Trophoblast cell (in vitro differentiated cells and primary cell): Measurements from ENCODE around the gene SPAG6.

Experiments
- DNase-seq, 2 donors: peaks; one replicate each; pipeline ENCODE4 v3.0.0-alpha.2; 2016
- H2AFZ ChIP-seq: 2 replicates; pipeline ENCODE4 v1.6.1; 2013; ENCODE audit warnings: low read length, moderate library complexity, mild to moderate bottlenecking; ENCODE audit not compliant: insufficient read depth, poor library complexity
- H2AK5ac ChIP-seq: 2 replicates; pipeline ENCODE4 v1.6.1; 2013; ENCODE audit warnings: mild to moderate bottlenecking, low read length
- H2BK120ac ChIP-seq: 2 replicates; pipeline ENCODE4 v1.6.1; 2013; ENCODE audit warnings: low read length, mild to moderate bottlenecking, moderate library complexity; ENCODE audit not compliant: insufficient read depth, poor library complexity
- H2BK12ac ChIP-seq: 2 replicates; pipeline ENCODE4 v1.6.1; 2013; ENCODE audit warnings: mild to moderate bottlenecking, low read length, moderate library complexity
- H2BK5ac ChIP-seq: 2 replicates; pipeline ENCODE4 v1.6.1; 2013; ENCODE audit warnings: low read length, low read depth, moderate library complexity, mild to moderate bottlenecking; ENCODE audit not compliant: poor library complexity
- H3K14ac ChIP-seq: 2 replicates; pipeline ENCODE4 v1.6.1; 2013; ENCODE audit warnings: mild to moderate bottlenecking, low read length
- H3K18ac ChIP-seq: 2 replicates; pipeline ENCODE4 v1.6.1; 2013; ENCODE audit warnings: mild to moderate bottlenecking, low read length
- H3K23ac ChIP-seq: 2 replicates; pipeline ENCODE4 v1.6.1; 2013; ENCODE audit warnings: low read length
- H3K27ac ChIP-seq: 2 replicates; pipeline ENCODE4 v1.5.1; 2013; ENCODE audit warnings: low read depth, mild to moderate bottlenecking, inconsistent platforms, low read length, moderate library complexity
- H3K27me3 ChIP-seq: 2 replicates; pipeline ENCODE4 v1.6.1; 2013; ENCODE audit warnings: inconsistent platforms, mild to moderate bottlenecking, low read length, moderate library complexity; ENCODE audit not compliant: insufficient read depth
- H3K36me3 ChIP-seq, 2 experiments: 1 replicate in 1 of 2; 2 replicates in 1 of 2; pipeline ENCODE4 v1.6.1; 2013; ENCODE audit warnings: low read length in 2 of 2, mild to moderate bottlenecking in 2 of 2, moderate library complexity in 1 of 2; ENCODE audit not compliant: insufficient read depth in 2 of 2, control insufficient read depth in 1 of 2
- H3K4ac ChIP-seq: 2 replicates; pipeline ENCODE4 v1.6.1; 2013; ENCODE audit warnings: low read depth, mild to moderate bottlenecking, low read length, moderate library complexity
- H3K4me1 ChIP-seq, 2 experiments: 1 replicate in 1 of 2; 2 replicates in 1 of 2; pipeline ENCODE4 v1.6.1; 2013; ENCODE audit warnings: low read length in 2 of 2, mild to moderate bottlenecking in 2 of 2, moderate library complexity in 1 of 2; ENCODE audit not compliant: insufficient read depth in 2 of 2, control insufficient read depth in 1 of 2
- H3K4me2 ChIP-seq: 2 replicates; pipeline ENCODE4 v1.6.1; 2013; ENCODE audit warnings: inconsistent platforms, mild to moderate bottlenecking, low read length, moderate library complexity
- H3K4me3 ChIP-seq: 2 replicates; pipeline ENCODE4 v1.5.1; 2013; ENCODE audit warnings: mild to moderate bottlenecking, low read depth, low read length, inconsistent platforms
- H3K79me1 ChIP-seq: one replicate; pipeline ENCODE4 v1.6.1; 2013; ENCODE audit warnings: low read length
- H3K79me2 ChIP-seq: 2 replicates; pipeline ENCODE4 v1.6.1; 2013; ENCODE audit warnings: low read length, mild to moderate bottlenecking; ENCODE audit not compliant: control insufficient read depth, insufficient read depth, poor library complexity
- H3K9ac ChIP-seq: 2 replicates; pipeline ENCODE4 v1.6.1; 2013; ENCODE audit warnings: mild to moderate bottlenecking, low read length
- H3K9me3 ChIP-seq: 2 replicates; pipeline ENCODE4 v1.6.1; 2013; ENCODE audit warnings: low read depth, mild to moderate bottlenecking, control low read depth, inconsistent platforms, low read length; ENCODE audit not compliant: insufficient read depth
- H4K12ac ChIP-seq: 2 replicates; pipeline ENCODE4 v1.6.1; 2013; ENCODE audit warnings: low read depth, mild to moderate bottlenecking, low read length, moderate library complexity
- H4K8ac ChIP-seq: 2 replicates; pipeline ENCODE4 v1.6.1; 2013; ENCODE audit warnings: low read depth, mild to moderate bottlenecking, low read length, moderate library complexity
- H4K91ac ChIP-seq: one replicate; pipeline ENCODE4 v1.6.1; 2013; ENCODE audit warnings: low read depth, mild to moderate bottlenecking, low read length, moderate library complexity
- WGBS: extraction: QIAGEN DNeasy Blood & Tissue Kit; methylation state at CpG from one replicate; pipeline ENCODE4 v1.1.7; 2013; ENCODE audit warnings: missing lambda C conversion rate; ENCODE audit not compliant: insufficient read length, insufficient coverage; ENCODE audit errors: extremely low coverage; 5-methylcytosine and 5-hydroxymethylcytosine counted together

SPAG6 gene

DNA sequence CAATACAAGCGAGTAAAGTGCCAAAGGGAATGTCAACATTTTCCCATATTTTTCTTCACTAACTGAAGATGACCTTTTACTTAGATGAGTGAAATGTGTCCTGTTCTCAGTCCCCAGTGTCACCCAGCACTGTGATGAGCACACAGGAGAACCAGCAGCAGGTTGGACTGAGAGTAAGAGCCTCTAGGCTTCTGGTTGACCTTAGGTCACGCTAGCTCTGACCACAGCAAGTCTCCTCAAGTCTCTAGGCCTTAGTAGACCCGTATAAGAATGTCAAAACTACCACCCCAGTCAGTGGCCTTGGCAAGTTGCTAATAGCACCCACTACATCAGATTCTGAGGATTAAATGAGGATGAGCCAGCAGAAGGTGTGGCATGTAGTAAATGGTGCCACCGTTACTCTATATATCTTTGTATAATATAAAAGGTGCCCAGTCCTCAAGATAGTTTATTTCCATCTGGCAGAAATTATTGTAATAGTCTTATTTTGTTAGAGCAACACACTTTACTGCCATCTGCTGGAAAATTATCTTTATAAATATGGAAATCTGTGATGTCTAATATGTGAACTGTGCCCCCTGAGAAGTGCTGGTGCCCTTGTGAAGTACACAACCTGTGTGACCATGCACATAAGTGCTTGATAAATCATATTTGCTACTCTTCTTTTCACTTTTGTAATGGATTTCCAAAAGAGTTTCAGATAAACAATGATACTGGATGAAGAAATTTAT is 75.7 kb downstream of the SPAG6 start:
- no peak overlapping the region for H3K27ac ChIP-seq
- H3K23ac ChIP-seq: no peak overlapping the region
- no peak overlapping the region for H3K4ac ChIP-seq
- H3K9me3 ChIP-seq: no peaks in the 10 kb centered on the region
- H2BK120ac ChIP-seq: no peak overlapping the region
- no peak overlapping the region for H4K8ac ChIP-seq
- H2BK5ac ChIP-seq: no peak overlapping the region
- H3K18ac ChIP-seq: no peak overlapping the region
- no peaks in the 10 kb centered on the region for H3K36me3 ChIP-seq
- H3K14ac ChIP-seq: no peak overlapping the region
- WGBS: no CpG with 5 or more reads among the region's 4 CpGs
- H3K4me2 ChIP-seq: no peak overlapping the region
- no peak overlapping the region for H3K4me3 ChIP-seq
- no peaks in the 10 kb centered on the region for H3K79me1 ChIP-seq
- no peaks in the 10 kb centered on the region for H3K79me2 ChIP-seq
- H4K91ac ChIP-seq: no peak overlapping the region
- no peaks in the 10 kb centered on the region for H3K4me1 ChIP-seq
- peak in 1 of 2 donors; percentile 24 for DNase-seq
- H3K9ac ChIP-seq: no peak overlapping the region
- no peaks in the 10 kb centered on the region for H3K27me3 ChIP-seq
- H2BK12ac ChIP-seq: no peak overlapping the region
- no peak overlapping the region for H2AFZ ChIP-seq
- no peak overlapping the region for H4K12ac ChIP-seq
- H2AK5ac ChIP-seq: no peak overlapping the region

DNA sequence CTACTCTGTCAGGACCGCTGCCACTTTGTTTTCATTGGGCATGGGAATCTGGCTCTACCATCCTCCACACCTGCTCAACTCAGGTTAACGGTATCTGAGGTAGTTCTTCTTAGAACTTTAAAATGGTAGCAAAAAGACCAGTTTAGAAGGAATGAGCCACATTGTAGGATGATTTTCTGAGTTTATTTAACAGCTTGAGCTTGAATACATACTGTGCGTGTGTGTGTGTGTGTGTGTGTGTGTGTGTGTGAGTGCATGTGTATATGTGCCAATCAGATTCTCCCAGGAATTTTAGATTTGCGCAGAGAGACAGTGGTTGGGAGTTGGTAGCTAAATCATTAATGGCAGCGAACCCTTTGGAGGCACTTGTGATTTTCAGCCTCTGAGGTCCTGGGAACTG is 81.4 kb downstream of the SPAG6 start:
- Histone ChIP-seq H3K4ac (no peak overlapping the region), H2BK120ac (no peak overlapping the region), H4K12ac (no peak overlapping the region), H4K8ac (no peak overlapping the region), H2BK12ac (no peak overlapping the region), H3K36me3 (no peaks in the 10 kb centered on the region), H3K79me2 (no peaks in the 10 kb centered on the region), H2AFZ (no peak overlapping the region), H3K23ac (no peak overlapping the region), H2BK5ac (no peak overlapping the region), H3K27ac (no peak overlapping the region), H3K4me2 (no peak overlapping the region), H3K79me1 (no peaks in the 10 kb centered on the region), H3K27me3 (no peaks in the 10 kb centered on the region), H3K4me1 (peaks cover 10 to 13% of the 10 kb centered on the region in 2 experiments), H3K14ac (no peak overlapping the region), H3K4me3 (no peak overlapping the region), H3K9ac (no peak overlapping the region), H3K9me3 (no peaks in the 10 kb centered on the region), H3K18ac (no peak overlapping the region), H4K91ac (no peak overlapping the region), H2AK5ac (no peak overlapping the region)
- DNase-seq: no peak
- no CpG with 5 or more reads among the region's 5 CpGs for WGBS

DNA sequence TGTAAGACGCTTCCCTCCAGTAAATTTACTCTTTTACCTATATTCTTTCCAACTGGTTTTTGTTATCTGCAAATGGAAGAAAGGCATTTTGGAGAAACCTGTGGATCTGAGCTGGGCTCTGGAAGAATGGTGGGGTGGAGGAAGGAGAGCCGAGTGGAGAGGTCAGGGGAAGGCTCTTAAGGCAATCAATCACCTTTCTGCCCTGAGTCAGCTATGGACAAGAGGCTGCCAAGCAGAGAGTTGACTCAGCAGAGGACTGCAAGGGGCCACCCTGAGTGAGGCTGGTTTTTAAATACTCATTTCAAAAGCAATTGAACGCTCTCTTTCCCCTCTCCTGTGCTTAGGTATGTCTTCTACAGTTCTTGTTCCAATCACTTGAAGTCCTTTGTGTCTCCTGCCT is 81.8 kb downstream of the SPAG6 start:
- Histone ChIP-seq H2AK5ac (no peak overlapping the region), H3K36me3 (no peaks in the 10 kb centered on the region), H3K4me3 (no peak overlapping the region), H3K27ac (no peak overlapping the region), H4K12ac (no peak overlapping the region), H3K4me2 (peak overlapping the region; percentile 13), H3K18ac (no peak overlapping the region), H3K14ac (no peak overlapping the region), H2AFZ (no peak overlapping the region), H2BK12ac (no peak overlapping the region), H3K4me1 (peaks cover 10 to 13% of the 10 kb centered on the region in 2 experiments), H3K27me3 (no peaks in the 10 kb centered on the region), H3K4ac (no peak overlapping the region), H3K9ac (no peak overlapping the region), H3K79me2 (no peaks in the 10 kb centered on the region), H2BK5ac (no peak overlapping the region), H2BK120ac (no peak overlapping the region), H4K8ac (no peak overlapping the region), H3K9me3 (no peaks in the 10 kb centered on the region), H3K79me1 (no peaks in the 10 kb centered on the region), H4K91ac (no peak overlapping the region), H3K23ac (no peak overlapping the region)
- WGBS: no CpG with 5 or more reads among the region's 3 CpGs
- no peak for DNase-seq

DNA sequence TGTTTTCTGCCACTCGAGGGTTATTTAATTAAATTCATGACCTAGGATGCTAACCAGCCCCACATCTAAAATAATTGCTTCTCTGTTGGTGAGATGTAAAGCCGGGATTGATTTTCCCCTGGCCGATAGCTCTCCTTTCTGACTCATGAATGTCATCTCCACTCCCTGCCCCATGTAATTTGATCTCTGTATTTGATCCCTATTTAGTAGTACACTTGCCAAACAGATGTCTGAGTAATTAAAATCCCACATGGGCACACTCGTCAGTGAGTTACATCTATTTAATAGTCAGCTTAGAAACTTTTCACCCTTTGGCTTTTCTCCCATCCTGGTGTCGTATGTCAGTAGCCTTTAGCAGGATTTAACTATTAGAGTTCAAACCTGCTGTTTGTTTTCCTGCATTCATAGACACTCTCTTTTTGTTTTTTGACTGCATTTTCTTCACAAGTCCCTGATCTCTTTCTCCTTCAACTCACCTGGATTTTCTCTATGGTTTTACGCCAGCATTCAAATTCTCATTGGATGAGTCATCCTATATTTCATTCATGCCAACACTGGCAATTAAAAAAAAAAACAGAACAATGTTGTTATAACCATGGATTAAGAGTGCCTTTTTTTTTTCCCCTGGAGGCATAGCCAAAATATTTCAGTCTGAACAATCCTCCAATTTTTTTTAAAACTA is 82.7 kb downstream of the SPAG6 start:
- Histone ChIP-seq H2BK5ac (no peak overlapping the region), H3K27me3 (no peaks in the 10 kb centered on the region), H3K27ac (no peak overlapping the region), H3K36me3 (no peaks in the 10 kb centered on the region), H3K14ac (no peak overlapping the region), H3K23ac (no peak overlapping the region), H3K18ac (no peak overlapping the region), H3K4ac (no peak overlapping the region), H3K4me1 (peaks cover 10 to 13% of the 10 kb centered on the region in 2 experiments), H4K91ac (no peak overlapping the region), H2BK12ac (no peak overlapping the region), H2AFZ (no peak overlapping the region), H2BK120ac (no peak overlapping the region), H3K9me3 (no peaks in the 10 kb centered on the region), H3K4me2 (no peak overlapping the region), H4K8ac (no peak overlapping the region), H2AK5ac (no peak overlapping the region), H3K4me3 (no peak overlapping the region), H3K79me2 (no peaks in the 10 kb centered on the region), H3K9ac (no peak overlapping the region), H3K79me1 (no peaks in the 10 kb centered on the region), H4K12ac (no peak overlapping the region)
- WGBS: no CpG with 5 or more reads among the region's 6 CpGs
- peak in 1 of 2 donors; percentile 59 for DNase-seq
